Esophagus muscularis mucosa (tissue), 4 donors: ENCODE data around the gene PCDHGA1. TPM values are rescaled to one million over a fixed set of nuclear protein-coding genes. Genes with fewer than 3 reads are reported as not detected.

Source experiments
- DNase-seq: peaks from one replicate; pipeline ENCODE4 v3.0.0-alpha.2; 2017; ENCODE audit errors: extremely low spot score
- H3K27ac ChIP-seq, 4 donors: fragments of 200-600 bp; sonication (generic); replicated peaks in 1 of 4; 1 replicate in 3 of 4; 2 replicates in 1 of 4; pipeline ENCODE4 v1.5.1; 2016 to 2019; ENCODE audit warnings: mild to moderate bottlenecking in 1 of 4
- H3K27me3 ChIP-seq, 4 donors: fragments of 200-600 bp; sonication (generic); one replicate each; pipeline versions ENCODE4 v1.5.1 to v1.6.0; 2016 to 2019
- H3K36me3 ChIP-seq, 4 donors: fragments of 200-600 bp; sonication (generic); one replicate each; pipeline ENCODE4 v1.5.1; 2016 to 2019
- H3K4me1 ChIP-seq, 4 donors: fragments of 200-600 bp; sonication (generic); one replicate each; pipeline ENCODE4 v1.5.1; 2016 to 2019
- H3K4me3 ChIP-seq, 4 donors: fragments of 200-600 bp; sonication (generic); 1 replicate in 2 of 4; 2 replicates in 2 of 4; pipeline ENCODE4 v1.5.1; 2016 to 2019; ENCODE audit warnings: mild to moderate bottlenecking in 4 of 4, moderate library complexity in 1 of 4
- H3K9me3 ChIP-seq, 4 donors: fragments of 200-600 bp; sonication (generic); 1 replicate in 3 of 4; 2 replicates in 1 of 4; pipeline ENCODE4 v1.5.1; 2016 to 2019
- CTCF ChIP-seq, 3 experiments: fragments of 200-600 bp in 2 of 3; fragments of 450-650 bp in 1 of 3; sonication (generic) in 2 of 3; IDR thresholded peaks; one replicate each; pipeline ENCODE4 v1.5.1; 2017 to 2019; ENCODE audit warnings: antibody characterized with exemption in 3 of 3, mild to moderate bottlenecking in 2 of 3, moderate library complexity in 1 of 3
- EP300 ChIP-seq: sonication (generic); formaldehyde crosslinking; IDR thresholded peaks from one replicate; pipeline ENCODE4 v1.6.1; 2017; ENCODE audit warnings: antibody characterized with exemption
- POLR2A ChIP-seq: fragments of 450-650 bp; IDR thresholded peaks from one replicate; pipeline ENCODE4 v1.6.1; 2017; ENCODE audit warnings: antibody characterized with exemption, moderate library complexity, mild to moderate bottlenecking, low read depth
- POLR2AphosphoS5 ChIP-seq, 2 donors: sonication (generic); formaldehyde crosslinking; IDR thresholded peaks; one replicate each; pipeline ENCODE4 v1.6.1; 2017; ENCODE audit warnings: antibody characterized with exemption in 2 of 2
- WGBS: methylation state at CpG from one replicate; pipeline ENCODE4 v1.1.5; 2018; 5-methylcytosine and 5-hydroxymethylcytosine counted together
- intact Hi-C: fragments of 100-400 bp; cut with DNase I; formaldehyde crosslinking; loops from one replicate; pipeline ENCODE4 v1.15.1; 2023
- total RNA-seq, 4 donors: library from RNA; depleted of rRNA; stranded (reverse); fragments of >200 nt; gene quantifications; one replicate each; pipeline versions ENCODE4 v1.1.0 to v1.2.1, GENCODE V29; 2016

Gene PCDHGA1
- total RNA-seq, 4 donors from 2014 or later = 0.45 to 1.2 (median 0.76) TPM

- peaks cover 0 to 17% (median 2%) of the 10 kb centered on the region in 4 donors for H3K27me3 ChIP-seq
- TF ChIP-seq POLR2A = no peak
- WGBS = 78% methylated on average over 5 of the region's 5 CpGs
- H3K27ac ChIP-seq = no peak overlapping the region
- H3K36me3 ChIP-seq = no peaks in the 10 kb centered on the region
- peaks cover 10 to 98% (median 95%) of the 10 kb centered on the region in 4 donors for H3K9me3 ChIP-seq
- no peaks in the 10 kb centered on the region for H3K4me1 ChIP-seq
- H3K4me3 ChIP-seq = no peak overlapping the region
- no peak for DNase-seq
- intact Hi-C loops = loop anchor here (10.0 kb wide), 1 partner anchor 209 kb away; no protein-coding TSS in a partner anchor
Measured at GRCh38 chr5:141356133-141356532, 25.8 kb downstream of the PCDHGA1 start.

- H3K27me3 ChIP-seq = peaks cover 0 to 14% (median 0%) of the 10 kb centered on the region in 4 donors
- DNase-seq = no peak
- WGBS = 61% methylated on average over 4 of the region's 19 CpGs
- intact Hi-C loops = loop anchor here (10.0 kb wide), 1 partner anchor 208 kb away; no protein-coding TSS in a partner anchor
- no peaks in the 10 kb centered on the region for H3K36me3 ChIP-seq
- no peak overlapping the region for H3K27ac ChIP-seq
- H3K4me1 ChIP-seq = no peaks in the 10 kb centered on the region
- TF ChIP-seq POLR2A (no peak), EP300 (no peak), POLR2AphosphoS5 (IDR thresholded peaks at IDR 0.05) (no peak), CTCF (IDR thresholded peaks at IDR 0.05) (no peak)
- peaks cover 10 to 98% (median 95%) of the 10 kb centered on the region in 4 donors for H3K9me3 ChIP-seq
- H3K4me3 ChIP-seq = no peak overlapping the region
Measured at GRCh38 chr5:141356950-141357349, 26.6 kb downstream of the PCDHGA1 start.

GRCh38 chr5:141359790-141360426, 29.6 kb downstream of the PCDHGA1 start, which contains the start of gene PCDHGB2:
TSS of gene PCDHGB2 (plus strand) at chr5:141359994. CDS start at chr5:141360136, 142 bp downstream.
- no peak within 1 kb of the TSS for H3K27ac ChIP-seq
- peaks cover 10 to 100% (median 98%) of the 10 kb centered on the region in 4 donors for H3K9me3 ChIP-seq
- peaks cover 0 to 27% (median 0%) of the 10 kb centered on the region in 4 donors for H3K27me3 ChIP-seq
- peak within 1 kb of the TSS; percentile 23 to 41 (median 24) for H3K4me3 ChIP-seq
- H3K4me1 ChIP-seq = no peaks in the 10 kb centered on the region
- 22% methylated on average over 23 of the region's 24 CpGs for WGBS
- H3K36me3 ChIP-seq = no peaks in the 10 kb centered on the region
- TF ChIP-seq POLR2AphosphoS5 (IDR thresholded peaks at IDR 0.05) (no peak), CTCF (IDR thresholded peaks at IDR 0.05) (peak in 2 of 3 experiments; percentile 14 to 25)
- DNase-seq = no peak
- intact Hi-C loops = loop anchor here (10.0 kb wide), 1 partner anchor 205 kb away; no protein-coding TSS in a partner anchor

GRCh38 chr5:141360685-141361084, 30.4 kb downstream of the PCDHGA1 start:
- peaks cover 14 to 100% (median 98%) of the 10 kb centered on the region in 4 donors for H3K9me3 ChIP-seq
- H3K4me3 ChIP-seq = no peak overlapping the region
- peaks cover 0 to 35% (median 0%) of the 10 kb centered on the region in 4 donors for H3K27me3 ChIP-seq
- H3K4me1 ChIP-seq = no peaks in the 10 kb centered on the region
- WGBS = 47% methylated on average over 13 of the region's 15 CpGs
- no peak for TF ChIP-seq POLR2A
- H3K27ac ChIP-seq = no peak overlapping the region
- no peaks in the 10 kb centered on the region for H3K36me3 ChIP-seq
- intact Hi-C loops = no loop called here
- no peak for DNase-seq

- no peaks in the 10 kb centered on the region for H3K4me1 ChIP-seq
- no peak overlapping the region for H3K4me3 ChIP-seq
- H3K27ac ChIP-seq = no peak overlapping the region
- no peak for DNase-seq
- no peak for TF ChIP-seq POLR2AphosphoS5 (IDR thresholded peaks at IDR 0.05)
- no peak for TF ChIP-seq POLR2A
- TF ChIP-seq EP300 = no peak
- no peak for TF ChIP-seq CTCF (IDR thresholded peaks at IDR 0.05)
- H3K36me3 ChIP-seq = no peaks in the 10 kb centered on the region
- intact Hi-C loops = no loop called here
- peaks cover 0 to 43% (median 0%) of the 10 kb centered on the region in 4 donors for H3K27me3 ChIP-seq
- peaks cover 5 to 100% (median 98%) of the 10 kb centered on the region in 4 donors for H3K9me3 ChIP-seq
Measured at GRCh38 chr5:141362719-141363118, 32.4 kb downstream of the PCDHGA1 start.
